NCI-H1417 treated with DMSO at 0.1 percent for 48 hours (cell line): Measurements from ENCODE around the gene FAM200B.

Experiments used
- DNase-seq: peaks from one replicate; lab custom pipeline; 2025; lab: John Stamatoyannopoulos, UW

FAM200B gene

GRCh38 chr4:15681372-15682241, at the start of gene FAM200B:
TSS of gene FAM200B (plus strand) at chr4:15681827. CDS start at chr4:15686978, 5,151 bp downstream.
- DNase-seq, result peak; percentile 94

- DNase-seq, result no peak
These were observed 44.8 kb upstream of the FAM200B start for GRCh38 chr4:15636818-15637217.

GRCh38 chr4:15638418-15638817, 43.2 kb upstream of the FAM200B start:
- DNase-seq, result no peak

GRCh38 chr4:15648600-15648999, 33.0 kb upstream of the FAM200B start:
- DNase-seq, result no peak

GRCh38 chr4:15649914-15650545, 31.6 kb upstream of the FAM200B start:
- DNase-seq, result peak; percentile 15

GRCh38 chr4:15651676-15652075, 30.0 kb upstream of the FAM200B start:
- no peak for DNase-seq

- no peak for DNase-seq
These were observed 29.4 kb upstream of the FAM200B start for GRCh38 chr4:15652191-15652590.

GRCh38 chr4:15652841-15653240, 28.8 kb upstream of the FAM200B start:
- no peak for DNase-seq

GRCh38 chr4:15653420-15653819, 28.2 kb upstream of the FAM200B start:
- no peak for DNase-seq

GRCh38 chr4:15653864-15654592, 27.6 kb upstream of the FAM200B start:
- no peak for DNase-seq

- DNase-seq, result no peak
These were observed 26.9 kb upstream of the FAM200B start for GRCh38 chr4:15654593-15655222.

GRCh38 chr4:15655223-15656037, 26.2 kb upstream of the FAM200B start, which contains the start of gene FBXL5:
TSS of gene FBXL5 (minus strand) at chr4:15655357. CDS start at chr4:15655287, 70 bp downstream.
- DNase-seq, result peak; percentile 32

- DNase-seq, result no peak
These were observed 25.6 kb upstream of the FAM200B start for GRCh38 chr4:15656038-15656470.

- no peak for DNase-seq
These were observed 24.3 kb upstream of the FAM200B start for GRCh38 chr4:15657366-15657765.

- DNase-seq, result no peak
These were observed 23.4 kb upstream of the FAM200B start for GRCh38 chr4:15658136-15658770.

GRCh38 chr4:15658781-15659180, 22.8 kb upstream of the FAM200B start:
- DNase-seq, result no peak

- no peak for DNase-seq
These were observed 21.7 kb upstream of the FAM200B start for GRCh38 chr4:15659768-15660570.

GRCh38 chr4:15665753-15666365, 15.8 kb upstream of the FAM200B start:
- DNase-seq, result no peak

- no peak for DNase-seq
These were observed 14.6 kb upstream of the FAM200B start for GRCh38 chr4:15667006-15667405.
